Lung (tissue), 12 donors: ENCODE results near the gene KCTD10. TPM values are rescaled to one million over a fixed set of nuclear protein-coding genes. Genes with fewer than 3 reads are reported as not detected.

Experiments used
- ATAC-seq: fragments of 200-7000 bp; cut with Tn5 transposase; one replicate; pipeline ENCODE4 v1.9.1; 2020; ENCODE audit warnings: moderate number of reproducible peaks; ENCODE audit not compliant: insufficient read depth, low FRiP score
- DNase-seq, 3 donors: peaks; one replicate each; pipeline ENCODE4 v3.0.0-alpha.2; 2013 to 2017
- H3K27ac ChIP-seq, 2 donors: one replicate each; pipeline ENCODE4 v1.5.1; 2013; ENCODE audit warnings: mild to moderate bottlenecking in 2 of 2, moderate library complexity in 2 of 2, control low read depth in 1 of 2, inconsistent platforms in 1 of 2, low read depth in 1 of 2, low read length in 1 of 2
- H3K27me3 ChIP-seq, 3 donors: one replicate each; pipeline ENCODE4 v1.5.1; 2013; ENCODE audit warnings: low read length in 2 of 3; ENCODE audit not compliant: control insufficient read depth in 3 of 3, insufficient read depth in 3 of 3
- H3K36me3 ChIP-seq, 4 donors: one replicate each; pipeline ENCODE4 v1.5.1; 2013; ENCODE audit warnings: low read length in 4 of 4, mild to moderate bottlenecking in 1 of 4, moderate library complexity in 1 of 4; ENCODE audit not compliant: control insufficient read depth in 4 of 4, insufficient read depth in 4 of 4
- H3K4me1 ChIP-seq, 5 donors: one replicate each; pipeline ENCODE4 v1.5.1; 2013; ENCODE audit warnings: low read length in 5 of 5, mild to moderate bottlenecking in 2 of 5, moderate library complexity in 1 of 5; ENCODE audit not compliant: control insufficient read depth in 5 of 5, insufficient read depth in 5 of 5
- H3K4me3 ChIP-seq: one replicate; pipeline ENCODE4 v1.5.1; 2013; ENCODE audit warnings: mild to moderate bottlenecking, control low read depth, moderate library complexity
- H3K9ac ChIP-seq, 2 donors: one replicate each; pipeline ENCODE4 v1.5.1; 2013; ENCODE audit warnings: low read length in 2 of 2, control low read depth in 1 of 2; ENCODE audit not compliant: insufficient read depth in 1 of 2
- H3K9me3 ChIP-seq, 4 donors: one replicate each; pipeline ENCODE4 v1.5.1; 2013; ENCODE audit warnings: low read length in 3 of 4, mild to moderate bottlenecking in 1 of 4, moderate library complexity in 1 of 4; ENCODE audit not compliant: control insufficient read depth in 4 of 4, insufficient read depth in 3 of 4
- WGBS, 2 donors: extraction: QIAGEN DNeasy Blood & Tissue Kit; methylation state at CpG; one replicate each; pipeline ENCODE4 v1.1.7; 2013; 5-methylcytosine and 5-hydroxymethylcytosine counted together
- polyA plus RNA-seq, 2 donors: library from polyadenylated mRNA; stranded (reverse); fragments of 200-250 nt; gene quantifications; one replicate each; pipeline ENCODE4 v1.2.1, GENCODE V29; 2013
- total RNA-seq, 2 donors: library from RNA; depleted of rRNA in 1 of 2; stranded (reverse); fragments of >200 nt in 1 of 2; gene quantifications; one replicate each; pipeline ENCODE4 v1.2.1, GENCODE V29; 2014 to 2021
- TF ChIP-seq, protein P1 (sequence below): IDR thresholded peaks from 2 replicates; pipeline ENCODE4 v1.5.1; 2012; ENCODE audit warnings: mild to moderate bottlenecking; ENCODE audit errors: control extremely low read depth, extremely low read depth
- donor health status: control.
- donor health status: control.
- donor health status: Bipolar disorder and iron deficiency.
- donor health status: healthy.
- donor health status: DM: yes; HTN: yes; CAD: no.

KCTD10 gene
- total and polyA plus RNA-seq, 4 donors, result 21.7 to 72.6 (median 53.7) TPM

DNA sequence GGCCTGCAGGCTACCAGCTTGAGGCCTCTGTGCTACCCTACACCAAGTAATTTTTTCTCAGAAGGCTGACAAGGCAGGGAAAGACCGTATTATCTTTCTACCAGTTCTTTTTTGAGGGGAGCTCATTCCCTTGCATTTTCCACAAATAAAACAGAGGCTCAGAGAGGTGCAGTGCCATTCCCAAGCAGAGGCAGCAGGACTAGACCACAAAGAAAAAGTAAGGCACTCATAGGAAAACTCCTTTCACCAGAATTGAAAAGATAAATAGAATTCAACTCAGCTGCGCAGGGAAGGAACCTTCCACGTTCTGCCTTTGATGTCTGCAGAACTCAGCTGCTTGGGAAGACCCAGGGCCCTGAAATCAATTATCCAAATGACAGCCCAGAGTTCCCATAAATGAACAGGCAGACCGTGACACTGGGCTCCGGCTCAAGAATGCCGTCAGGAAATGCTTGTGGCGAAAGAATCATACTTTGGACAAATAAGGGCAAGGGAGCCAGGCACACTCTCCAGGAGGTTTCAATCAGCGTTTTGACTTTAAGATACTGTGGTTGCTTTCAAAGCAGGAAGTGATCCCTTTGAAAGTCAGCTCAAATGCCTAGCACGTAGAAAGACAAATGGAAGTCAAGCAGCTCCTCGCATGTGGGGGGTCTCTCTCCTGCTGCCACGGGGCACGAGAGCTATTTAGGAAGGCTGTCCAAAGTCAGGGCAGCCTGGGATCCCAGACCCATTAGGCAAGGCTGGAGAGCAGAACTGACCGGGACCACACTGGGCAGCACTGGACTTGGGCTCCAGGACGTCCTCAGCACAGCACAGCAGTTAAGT lies 14.0 kb downstream of the KCTD10 start:
- ATAC-seq, result peak; percentile 47
- H3K4me3 ChIP-seq, result no peak overlapping the region
- H3K4me1 ChIP-seq, result peaks cover 30 to 67% (median 52%) of the 10 kb centered on the region in 5 donors
- H3K9me3 ChIP-seq, result no peaks in the 10 kb centered on the region
- peak; percentile 94 to 97 (median 97) for DNase-seq
- H3K27ac ChIP-seq, result peak overlapping the region; percentile 94 to 98
- 13 to 25% methylated on average over 14 of the region's 14 CpGs for WGBS, 2 donors
- H3K27me3 ChIP-seq, result no peaks in the 10 kb centered on the region
- H3K36me3 ChIP-seq, result peaks cover 6 to 29% (median 18%) of the 10 kb centered on the region in 4 donors
- TF ChIP-seq, protein P1, sequence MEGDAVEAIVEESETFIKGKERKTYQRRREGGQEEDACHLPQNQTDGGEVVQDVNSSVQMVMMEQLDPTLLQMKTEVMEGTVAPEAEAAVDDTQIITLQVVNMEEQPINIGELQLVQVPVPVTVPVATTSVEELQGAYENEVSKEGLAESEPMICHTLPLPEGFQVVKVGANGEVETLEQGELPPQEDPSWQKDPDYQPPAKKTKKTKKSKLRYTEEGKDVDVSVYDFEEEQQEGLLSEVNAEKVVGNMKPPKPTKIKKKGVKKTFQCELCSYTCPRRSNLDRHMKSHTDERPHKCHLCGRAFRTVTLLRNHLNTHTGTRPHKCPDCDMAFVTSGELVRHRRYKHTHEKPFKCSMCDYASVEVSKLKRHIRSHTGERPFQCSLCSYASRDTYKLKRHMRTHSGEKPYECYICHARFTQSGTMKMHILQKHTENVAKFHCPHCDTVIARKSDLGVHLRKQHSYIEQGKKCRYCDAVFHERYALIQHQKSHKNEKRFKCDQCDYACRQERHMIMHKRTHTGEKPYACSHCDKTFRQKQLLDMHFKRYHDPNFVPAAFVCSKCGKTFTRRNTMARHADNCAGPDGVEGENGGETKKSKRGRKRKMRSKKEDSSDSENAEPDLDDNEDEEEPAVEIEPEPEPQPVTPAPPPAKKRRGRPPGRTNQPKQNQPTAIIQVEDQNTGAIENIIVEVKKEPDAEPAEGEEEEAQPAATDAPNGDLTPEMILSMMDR, result no peak
- H3K9ac ChIP-seq, result peak overlapping the region; percentile 50 to 64

DNA sequence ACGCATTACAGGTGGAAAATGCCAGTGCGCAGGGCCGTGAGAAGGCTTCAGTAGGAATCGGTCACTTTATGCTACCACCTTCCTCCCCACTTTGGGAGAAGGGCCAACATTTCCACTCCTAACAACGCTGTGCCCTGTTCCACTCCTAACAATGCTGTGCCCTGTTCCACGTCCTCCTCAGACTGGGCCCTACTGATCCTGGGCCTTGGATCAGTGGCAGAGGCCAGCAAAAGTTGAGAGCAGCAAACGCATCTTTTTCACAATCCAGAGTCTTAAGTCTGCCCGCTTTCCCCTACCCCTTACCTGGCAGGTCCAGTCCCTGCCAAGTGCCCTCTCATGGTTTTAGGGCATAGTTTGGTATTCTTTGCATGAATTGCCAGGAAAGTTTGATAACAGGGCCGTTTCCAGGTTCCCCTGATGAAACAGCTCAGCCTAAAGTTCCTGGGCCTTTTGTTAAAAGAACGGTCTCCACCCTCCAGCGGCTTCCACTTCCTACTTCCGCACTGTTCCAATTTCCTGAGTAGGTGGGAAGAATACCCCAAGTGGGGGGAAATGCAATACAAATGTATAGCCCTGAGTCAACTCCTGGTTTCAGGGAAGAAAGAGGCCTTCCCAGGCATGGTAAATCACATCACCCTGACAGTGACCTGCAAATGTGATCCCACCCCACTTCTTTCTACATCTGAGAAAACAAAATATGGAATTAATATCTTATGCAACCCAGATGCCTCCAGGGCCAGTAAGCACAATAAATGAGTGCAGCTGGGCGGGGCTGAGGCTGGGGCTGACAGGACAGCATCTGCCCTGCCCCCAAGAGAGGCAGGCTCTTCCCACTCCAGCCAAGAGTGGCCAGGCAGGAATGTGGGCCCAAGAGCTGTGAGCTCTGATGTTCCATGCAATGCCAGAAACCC lies 15.0 kb downstream of the KCTD10 start:
- Histone ChIP-seq H3K36me3 (peaks cover 10 to 28% (median 21%) of the 10 kb centered on the region in 4 donors), H3K27ac (peak overlapping the region; percentile 94 to 98), H3K27me3 (no peaks in the 10 kb centered on the region), H3K9ac (peak overlapping the region in 1 of 2 donors; percentile 50), H3K4me1 (peaks cover 30 to 65% (median 54%) of the 10 kb centered on the region in 5 donors), H3K9me3 (no peaks in the 10 kb centered on the region), H3K4me3 (no peak overlapping the region)
- 44 to 66% methylated on average over 13 of the region's 13 CpGs for WGBS, 2 donors
- peak; percentile 90 to 91 (median 90) for DNase-seq
- TF ChIP-seq, protein P1, result no peak
- peak; percentile 76 for ATAC-seq

DNA sequence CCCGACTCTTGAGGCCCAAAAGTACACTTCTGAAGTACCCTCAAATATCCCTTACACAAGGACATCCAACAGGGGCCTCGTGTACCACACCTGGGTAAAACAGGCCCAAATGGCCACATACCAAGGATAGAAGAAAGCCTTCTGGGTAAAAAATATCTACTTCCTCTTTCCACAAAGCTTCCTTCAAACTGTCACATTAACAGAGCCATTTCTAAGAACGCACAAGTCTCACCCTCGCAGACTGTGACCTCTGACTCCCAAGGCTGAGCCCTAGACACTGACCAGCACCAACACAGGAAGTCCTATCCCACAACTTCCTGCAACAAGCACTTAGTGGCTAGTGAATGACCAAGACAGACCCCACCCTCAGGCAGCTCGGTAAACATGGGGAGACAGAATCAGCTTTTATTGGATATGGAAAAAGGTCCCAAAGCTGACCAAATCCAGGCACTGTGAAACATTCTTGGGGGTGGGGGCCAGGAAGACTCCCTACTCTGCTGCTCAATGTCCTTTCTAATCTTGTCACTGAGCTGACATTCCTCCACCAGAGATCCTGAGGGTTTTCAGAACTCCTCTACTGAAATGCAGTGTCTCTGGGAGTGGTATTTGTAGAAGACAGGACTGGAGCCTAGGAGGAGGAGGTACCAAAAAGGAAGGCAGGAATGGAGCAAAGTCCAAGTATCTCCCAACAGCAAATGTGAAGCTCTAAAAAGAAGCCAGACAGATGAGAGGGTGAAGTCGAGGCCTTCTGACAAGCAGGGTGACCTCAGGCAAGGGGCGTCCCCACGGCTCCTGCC lies 15.9 kb downstream of the KCTD10 start:
- WGBS, 2 donors, result 44 to 50% methylated on average over 8 of the region's 8 CpGs

More for the DNA sequence above, 15.9 kb downstream of the KCTD10 start:
- Histone ChIP-seq H3K9me3 (no peaks in the 10 kb centered on the region), H3K27me3 (no peaks in the 10 kb centered on the region), H3K9ac (peak overlapping the region in 1 of 2 donors; percentile 50), H3K4me1 (peaks cover 30 to 56% (median 48%) of the 10 kb centered on the region in 5 donors), H3K27ac (peak overlapping the region; percentile 94 to 98), H3K4me3 (no peak overlapping the region), H3K36me3 (peaks cover 11 to 24% (median 23%) of the 10 kb centered on the region in 4 donors)
- TF ChIP-seq, protein P1, result no peak
- DNase-seq (peak in 2 of 3 donors; percentile 22 to 59), ATAC-seq (no peak)
